ENCODE data around the gene FRMD4A. TPM values are rescaled to one million over a fixed set of nuclear protein-coding genes. Genes with fewer than 3 reads are reported as not detected.

Gene FRMD4A
- total RNA-seq, 2 donors from 2014 or later = 22.3 to 22.4 TPM

- Histone ChIP-seq H3K9ac (ENCODE audit: extremely low read depth, low read length, poor library complexity, severe bottlenecking) (no peak overlapping the region), H3K4me1 (ENCODE audit: control insufficient read depth, insufficient read depth, low read length) (no peaks in the 10 kb centered on the region), H3K36me3 (ENCODE audit: control insufficient read depth, insufficient read depth, low read length) (no peaks in the 10 kb centered on the region), H3K9me3 (ENCODE audit: control insufficient read depth, low read length) (no peaks in the 10 kb centered on the region), H3K27me3 (ENCODE audit: control insufficient read depth, insufficient read depth, low read length, poor library complexity, severe bottlenecking) (no peaks in the 10 kb centered on the region), H3K4me3 (ENCODE audit: low read length) (no peak overlapping the region), H3K27ac (ENCODE audit: low read depth, low read length) (no peak overlapping the region)
- no peak for TF ChIP-seq CTCF (conservative IDR thresholded peaks at IDR 0.05)
- Mint-ChIP-seq H3K36me3 (ENCODE audit: low read depth) (no peaks in the 10 kb centered on the region), H3K4me1 (peaks cover 6% of the 10 kb centered on the region), H3K9me3 (no peaks in the 10 kb centered on the region), H3K4me3 (no peak overlapping the region), H3K27me3 (ENCODE audit: insufficient read depth) (peaks cover 4% of the 10 kb centered on the region), H3K27ac (no peak overlapping the region)
- WGBS, 2 experiments (ENCODE audit: insufficient coverage in 1 of 2, insufficient read length in 1 of 2) = 82 to 100% methylated on average over 1 to 4 of the region's 5 CpGs
- DNase-seq = no peak
Observed at GRCh38 chr10:14162629-14163344, 167.9 kb downstream of the FRMD4A start.

GRCh38 chr10:14162061-14162460, 168.7 kb downstream of the FRMD4A start:
- WGBS, 2 experiments (ENCODE audit: insufficient coverage in 1 of 2, insufficient read length in 1 of 2) = 92 to 95% methylated on average over 4 to 5 of the region's 5 CpGs
- no peak for TF ChIP-seq CTCF (conservative IDR thresholded peaks at IDR 0.05)
- H3K4me1 ChIP-seq (ENCODE audit: control insufficient read depth, insufficient read depth, low read length) = no peaks in the 10 kb centered on the region
- Mint-ChIP-seq H3K36me3 (ENCODE audit: low read depth) (no peaks in the 10 kb centered on the region), H3K4me1 (peaks cover 6% of the 10 kb centered on the region), H3K27ac (no peak overlapping the region), H3K9me3 (no peaks in the 10 kb centered on the region), H3K4me3 (no peak overlapping the region), H3K27me3 (ENCODE audit: insufficient read depth) (peaks cover 8% of the 10 kb centered on the region)
- no peak for DNase-seq
- H3K27me3 ChIP-seq (ENCODE audit: control insufficient read depth, insufficient read depth, low read length, poor library complexity, severe bottlenecking) = no peaks in the 10 kb centered on the region
- no peak overlapping the region for H3K27ac ChIP-seq (ENCODE audit: low read depth, low read length)
- no peaks in the 10 kb centered on the region for H3K9me3 ChIP-seq (ENCODE audit: control insufficient read depth, low read length)
- no peaks in the 10 kb centered on the region for H3K36me3 ChIP-seq (ENCODE audit: control insufficient read depth, insufficient read depth, low read length)
- H3K4me3 ChIP-seq (ENCODE audit: low read length) = no peak overlapping the region
- no peak overlapping the region for H3K9ac ChIP-seq (ENCODE audit: extremely low read depth, low read length, poor library complexity, severe bottlenecking)

- H3K27me3 Mint-ChIP-seq (ENCODE audit: insufficient read depth) = peaks cover 8% of the 10 kb centered on the region
- H3K4me1 ChIP-seq (ENCODE audit: control insufficient read depth, insufficient read depth, low read length) = no peaks in the 10 kb centered on the region
- 91 to 100% methylated on average over 1 of the region's 1 CpG for WGBS, 2 experiments (ENCODE audit: insufficient coverage in 1 of 2, insufficient read length in 1 of 2)
Observed at GRCh38 chr10:14160299-14160698, 170.4 kb downstream of the FRMD4A start.

More at GRCh38 chr10:14160299-14160698, 170.4 kb downstream of the FRMD4A start:
- no peak overlapping the region for H3K27ac ChIP-seq (ENCODE audit: low read depth, low read length)
- no peak for DNase-seq
- TF ChIP-seq CTCF (conservative IDR thresholded peaks at IDR 0.05) = no peak
- Mint-ChIP-seq H3K36me3 (ENCODE audit: low read depth) (no peaks in the 10 kb centered on the region), H3K27ac (no peak overlapping the region), H3K9me3 (no peaks in the 10 kb centered on the region), H3K4me1 (peaks cover 6% of the 10 kb centered on the region), H3K4me3 (no peak overlapping the region)
- H3K36me3 ChIP-seq (ENCODE audit: control insufficient read depth, insufficient read depth, low read length) = no peaks in the 10 kb centered on the region
- no peaks in the 10 kb centered on the region for H3K27me3 ChIP-seq (ENCODE audit: control insufficient read depth, insufficient read depth, low read length, poor library complexity, severe bottlenecking)
- no peak overlapping the region for H3K9ac ChIP-seq (ENCODE audit: extremely low read depth, low read length, poor library complexity, severe bottlenecking)
- no peak overlapping the region for H3K4me3 ChIP-seq (ENCODE audit: low read length)
- no peaks in the 10 kb centered on the region for H3K9me3 ChIP-seq (ENCODE audit: control insufficient read depth, low read length)

Measured in endodermal cell (in vitro differentiated cells).